Suppressor macrophage (primary cell): ENCODE measurements around the gene GAL3ST2.
A peak's percentile ranks its signal among the peaks of the same experiment; 100 is the strongest.
"Not testable (repeated sequence)": the region's sequence is repeated elsewhere in the genome, so short reads cannot be mapped to it uniquely, and the experiment has no call there.

Experiments
- DNase-seq, 4 experiments: peaks; one replicate each; pipeline ENCODE4 v3.0.0-alpha.2; 2020 to 2022
- total RNA-seq, 17 experiments: gene quantifications; one replicate each; lab custom pipeline; 2026; ENCODE audit warnings: mixed read lengths in 6 of 17, inconsistent platforms in 3 of 17; lab: John Stamatoyannopoulos, UW

The GAL3ST2 gene
- 0 to 0.33 (median 0) reads per million in 17 experiments for total RNA-seq

DNA sequence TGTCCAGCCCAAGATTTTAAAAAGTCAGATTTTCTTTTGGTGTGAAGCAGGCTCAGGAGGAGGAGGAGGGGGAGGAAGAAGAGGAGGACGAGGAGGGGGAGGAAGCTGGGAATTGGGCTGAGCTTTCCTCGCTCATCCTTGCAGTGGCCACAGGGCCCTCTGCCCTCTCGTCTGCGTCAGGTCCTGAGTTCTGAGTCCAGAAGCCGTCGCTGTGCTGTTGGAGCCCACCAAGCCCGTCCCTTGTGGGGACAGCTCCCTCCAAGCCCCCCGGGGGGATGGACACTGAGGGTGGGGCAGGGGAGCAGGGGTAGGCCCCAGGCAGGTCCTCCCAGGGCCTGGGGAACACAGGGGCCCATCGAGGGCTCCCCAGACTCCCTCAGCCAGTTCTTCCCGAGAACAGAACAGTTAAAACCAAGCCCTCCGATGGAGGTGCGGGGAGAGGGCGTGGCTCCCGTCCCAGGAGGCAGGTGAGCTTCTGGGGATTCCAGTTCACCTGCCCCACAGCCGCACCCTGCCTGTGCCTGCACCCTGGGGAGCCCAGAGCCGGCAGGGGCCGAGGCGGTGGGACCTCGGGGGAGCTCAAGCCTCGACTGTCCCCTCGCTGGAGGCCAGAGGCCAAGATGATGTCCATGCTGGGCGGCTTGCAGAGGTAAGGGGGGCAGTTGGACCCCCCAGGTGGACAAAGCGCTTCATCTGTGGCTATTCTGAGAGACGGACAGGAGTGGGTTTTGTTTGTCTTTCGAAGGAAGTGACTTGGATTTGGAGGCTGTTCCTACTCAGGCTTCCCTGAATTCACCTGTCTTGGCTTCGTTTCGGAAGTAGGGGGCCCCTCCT is at the start of gene GAL3ST2:
GAL3ST2 (plus strand) TSS at position 487 of the 834 bp plus-strand sequence; CDS start at position 621, 134 bp downstream.
- DNase-seq = no peak

DNA sequence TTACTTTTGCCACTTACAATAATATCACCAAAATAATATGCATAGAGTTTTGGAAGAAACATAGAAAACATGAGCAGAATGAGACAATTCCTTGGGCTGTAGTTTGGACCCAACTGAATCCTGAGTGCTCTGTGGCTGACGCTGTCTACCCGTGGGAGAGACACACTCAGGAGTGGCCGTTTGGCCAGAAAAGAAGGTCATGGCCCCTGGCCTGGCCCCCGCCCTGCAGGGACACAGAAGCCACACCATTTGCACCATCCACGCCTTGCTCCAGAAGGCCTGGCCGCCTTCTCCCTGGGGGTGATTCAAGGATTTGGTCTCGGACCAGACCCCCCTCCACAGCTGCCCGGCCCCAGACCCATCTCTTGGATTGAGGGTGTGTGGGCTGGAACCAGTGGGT is 48.6 kb upstream of the GAL3ST2 start:
- DNase-seq = no peak

DNA sequence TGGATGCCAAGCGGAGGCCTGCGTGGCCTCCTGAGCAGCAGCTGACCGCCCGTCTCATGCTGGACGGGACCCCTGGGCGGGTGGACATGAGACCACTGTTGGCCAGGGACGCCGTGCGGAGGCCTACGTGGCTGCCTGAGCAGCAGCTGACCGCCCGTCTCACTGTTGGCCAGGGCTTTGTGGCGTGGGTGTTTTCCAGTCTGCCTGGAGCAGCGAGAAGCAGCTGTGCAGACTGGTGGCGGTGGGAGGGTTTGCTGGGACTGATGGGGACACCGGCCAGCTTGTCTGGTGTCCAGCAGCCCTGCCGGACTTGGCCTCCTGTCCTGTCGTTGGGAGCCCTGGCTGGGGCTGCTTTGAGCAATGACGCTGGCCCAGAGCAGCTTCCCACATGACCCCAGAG is 48.0 kb upstream of the GAL3ST2 start:
- no peak for DNase-seq

DNA sequence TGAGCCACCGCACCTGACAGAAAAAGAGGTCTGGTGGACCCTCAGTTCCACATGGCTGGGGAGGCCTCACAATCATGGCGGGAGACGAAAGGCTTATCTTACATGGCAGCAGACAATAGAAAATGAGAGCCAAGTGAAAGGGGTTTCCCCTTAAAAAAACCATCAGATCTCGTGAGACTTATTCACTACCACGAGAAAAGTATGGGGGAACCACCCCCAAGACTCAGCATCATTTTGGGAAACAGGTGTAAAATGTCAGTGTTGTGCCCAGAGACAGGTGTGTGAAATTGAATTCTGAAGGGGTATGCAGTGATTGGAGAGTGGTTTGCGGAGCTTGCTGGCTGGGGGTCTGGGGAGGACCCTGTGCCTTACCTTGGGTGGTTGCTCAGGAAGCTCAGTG is 46.8 kb upstream of the GAL3ST2 start:
- no peak for DNase-seq

DNA sequence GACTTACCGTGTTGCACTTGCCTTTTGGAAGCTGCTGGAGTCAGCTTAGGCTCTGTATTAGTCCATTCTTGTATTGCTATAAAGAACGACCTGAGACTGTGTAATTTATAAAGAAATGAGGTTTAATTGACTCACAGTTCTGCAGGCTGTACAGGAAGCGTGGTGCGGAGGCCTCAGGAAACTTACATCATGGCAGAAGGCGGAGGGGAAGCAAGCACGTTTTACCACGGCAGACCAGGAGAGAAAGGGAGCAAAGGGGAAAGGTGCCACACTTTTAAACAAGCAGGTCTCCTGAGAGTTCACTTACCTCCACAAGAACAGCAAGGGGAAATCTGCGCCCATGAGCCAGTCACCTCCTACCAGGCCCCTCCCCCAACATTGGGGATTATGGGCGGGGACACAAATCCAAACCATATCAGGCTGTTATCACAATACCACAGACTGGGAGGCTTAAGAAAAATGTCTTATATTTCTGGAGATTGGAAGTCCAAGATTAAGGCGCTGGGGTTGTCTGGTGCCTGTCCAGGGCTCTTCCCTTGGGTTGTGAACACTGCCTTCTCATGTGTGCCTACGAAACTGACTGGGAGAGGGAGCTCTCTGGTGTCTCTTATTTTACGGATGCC is 45.8 kb upstream of the GAL3ST2 start:
- DNase-seq = peak; percentile 36 to 76 (median 70)

DNA sequence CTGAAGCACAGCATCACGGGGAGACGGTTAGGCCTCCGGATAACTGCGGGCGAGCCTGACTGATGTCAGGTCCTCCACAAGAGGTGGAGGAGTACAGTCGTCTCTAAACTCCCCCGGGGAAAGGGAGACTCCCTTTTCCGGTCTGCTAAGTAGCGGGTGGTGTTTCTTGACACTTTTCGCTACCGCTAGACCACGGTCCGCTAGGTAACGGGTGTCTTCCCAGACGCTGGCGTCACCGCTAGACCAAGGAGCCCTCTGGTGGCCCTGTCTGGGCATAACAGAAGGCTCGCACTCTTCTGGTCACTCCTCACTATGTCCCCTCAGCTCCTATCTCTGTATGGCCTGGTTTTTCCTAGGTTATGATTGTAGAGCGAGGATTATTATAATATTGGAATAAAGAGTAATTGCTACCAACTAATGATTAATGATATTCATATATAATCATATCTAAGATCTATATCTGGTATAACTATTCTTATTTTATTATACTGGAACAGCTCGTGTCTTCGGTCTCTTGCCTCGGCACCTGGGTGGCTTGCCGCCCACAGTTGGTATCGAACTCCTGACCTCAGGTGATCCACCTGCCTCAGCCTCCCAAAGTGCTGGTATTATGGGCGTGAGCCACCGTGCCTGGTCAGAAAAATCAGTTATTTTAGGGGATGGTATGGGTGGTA is 44.0 kb upstream of the GAL3ST2 start:
- peak; percentile 39 to 52 (median 46) for DNase-seq

DNA sequence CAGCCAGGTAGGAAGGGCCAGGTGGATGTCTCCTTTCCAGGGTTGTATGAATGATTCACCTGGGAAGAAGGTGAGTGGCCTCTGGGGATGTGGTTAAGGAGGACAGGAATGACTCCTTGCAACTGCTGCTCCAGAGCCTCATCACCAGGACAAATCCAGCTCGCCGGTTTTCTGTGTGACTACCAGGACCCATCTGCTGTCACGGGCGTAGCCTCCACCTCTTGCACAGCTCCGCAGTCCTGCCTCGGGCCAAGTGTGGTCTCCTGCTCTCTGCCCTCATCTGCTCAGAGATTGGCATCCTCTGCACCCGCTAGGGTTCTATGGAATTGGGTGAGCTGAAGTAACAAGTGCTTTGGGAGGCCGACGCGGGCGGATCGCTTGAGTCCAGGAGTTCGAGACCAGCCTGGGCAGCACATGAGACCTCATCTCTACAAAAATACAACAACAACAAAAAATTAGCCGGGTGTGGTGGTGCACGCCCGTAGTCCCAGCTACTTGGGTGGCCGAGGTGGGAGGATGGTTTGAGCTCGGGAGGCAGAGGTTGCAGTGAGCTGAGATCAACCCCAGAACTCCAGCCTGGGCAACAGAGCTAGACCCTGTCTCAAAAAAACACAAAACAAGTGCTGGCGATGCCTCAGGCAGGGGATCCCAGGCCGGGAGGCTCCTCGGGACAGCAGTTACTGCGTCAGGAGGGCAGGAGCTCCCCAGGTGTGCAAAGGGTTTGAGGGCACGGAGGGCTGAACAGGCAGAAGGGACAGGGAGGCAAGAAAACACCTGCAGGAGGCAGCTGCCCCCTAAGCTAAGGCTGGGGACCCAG is 43.0 kb upstream of the GAL3ST2 start:
- no peak for DNase-seq

DNA sequence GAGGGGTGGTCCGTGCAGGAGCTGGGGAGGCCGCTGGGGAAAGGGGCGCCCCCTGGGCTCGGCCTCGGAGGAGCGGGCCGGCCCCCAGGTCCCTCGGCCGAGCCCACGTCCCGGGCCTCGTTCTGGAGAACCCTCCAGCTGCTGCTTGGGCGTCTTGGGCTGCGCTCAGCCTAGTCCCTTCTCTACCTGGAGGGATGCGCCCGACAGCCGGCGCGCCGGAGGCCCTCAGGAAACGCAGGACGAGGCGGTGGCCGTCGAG is 42.5 kb upstream of the GAL3ST2 start:
- no peak for DNase-seq

DNA sequence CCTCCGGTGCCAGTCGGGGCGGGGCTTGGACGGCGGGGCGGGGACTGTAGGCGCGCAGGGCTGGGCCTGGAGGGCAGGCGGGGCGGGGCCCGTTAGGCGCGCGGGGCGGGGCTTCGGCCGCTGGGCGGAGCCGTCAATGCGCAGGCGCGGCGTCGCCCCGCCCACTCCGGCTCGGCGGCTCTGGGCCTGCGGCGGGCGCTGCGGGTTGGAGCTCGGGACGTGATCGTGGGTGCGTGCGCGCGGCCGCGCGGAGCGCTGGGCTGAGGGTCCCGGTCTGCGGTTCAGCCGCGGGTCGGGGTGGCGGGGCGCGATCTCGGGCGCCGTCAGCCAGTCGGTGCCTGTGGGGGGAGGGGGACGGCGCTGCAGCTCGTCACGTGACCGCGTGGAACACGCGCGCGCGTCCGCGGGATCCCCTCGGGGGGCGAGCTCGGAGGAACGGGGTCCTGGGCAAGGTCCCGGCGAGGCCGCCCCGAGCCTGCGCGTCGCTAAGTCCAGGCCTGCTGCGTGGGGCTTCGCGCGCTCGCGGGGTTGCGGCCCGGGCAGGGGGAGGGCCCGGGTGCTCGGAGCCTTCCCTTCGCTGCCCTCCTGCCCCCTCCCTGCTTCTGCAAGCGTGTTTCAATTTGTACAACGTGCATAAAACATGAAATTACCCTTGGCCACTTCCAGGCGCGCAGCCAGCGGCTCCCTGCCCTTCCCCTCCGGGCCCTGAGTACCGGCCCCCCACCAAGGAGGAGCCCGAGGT is 42.0 kb upstream of the GAL3ST2 start, which contains the start of gene D2HGDH:
D2HGDH (plus strand) TSS at position 164 of the 742 bp plus-strand sequence. CDS start 595 bp downstream, outside the sequence.
- peak; percentile 95 to 98 (median 97) for DNase-seq

DNA sequence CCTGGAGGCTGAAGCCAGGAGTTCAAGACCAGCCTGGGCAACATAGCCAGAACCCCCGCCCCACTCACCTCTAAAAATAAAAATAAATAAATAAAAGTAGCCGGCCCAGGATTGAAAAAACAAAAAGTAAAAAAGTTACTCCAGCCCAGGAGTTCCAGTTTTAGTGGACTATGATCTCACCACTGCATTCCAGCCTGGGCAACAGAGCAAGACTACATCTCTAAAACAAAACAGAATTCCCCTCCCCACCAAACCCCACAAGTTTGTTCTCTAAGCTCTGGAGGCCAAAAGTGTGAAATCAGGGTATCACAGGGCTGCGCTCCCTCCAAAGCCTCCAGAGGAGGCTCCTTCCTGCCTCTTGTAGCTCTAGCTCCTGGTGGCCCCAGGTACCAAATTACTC is 40.5 kb upstream of the GAL3ST2 start:
- no peak for DNase-seq

DNA sequence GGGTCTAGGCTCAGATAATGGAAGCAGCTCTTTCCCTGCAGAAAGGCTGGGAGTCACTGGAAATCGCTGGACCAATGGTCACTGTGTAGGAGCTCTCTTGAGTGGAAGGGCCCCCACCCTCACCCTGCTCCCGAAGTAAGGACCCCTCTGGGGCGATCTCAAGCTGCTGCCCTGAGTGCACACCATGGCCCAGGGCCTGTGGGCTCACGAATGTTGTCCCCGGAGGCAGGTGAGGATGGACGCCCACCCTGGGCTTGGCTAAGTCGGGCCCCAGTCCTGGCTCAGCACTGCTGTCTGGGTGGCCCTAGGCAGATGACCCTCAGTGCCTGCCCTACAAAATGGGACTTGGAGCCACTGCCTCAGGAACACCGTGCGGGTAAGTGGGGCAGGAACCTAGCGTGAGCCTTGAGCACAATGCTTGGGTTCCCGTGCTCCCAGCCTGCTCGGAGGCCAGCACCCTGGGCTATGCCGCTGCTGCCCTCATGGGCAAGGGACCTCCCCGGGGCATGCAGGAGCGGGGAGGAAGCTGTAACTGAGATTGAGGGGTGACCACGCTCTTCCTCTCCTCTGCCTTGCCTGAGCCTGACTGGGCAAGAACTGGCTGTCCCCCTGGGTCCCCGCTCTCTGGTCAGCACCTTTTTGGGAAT is 38.5 kb upstream of the GAL3ST2 start:
- no peak for DNase-seq

DNA sequence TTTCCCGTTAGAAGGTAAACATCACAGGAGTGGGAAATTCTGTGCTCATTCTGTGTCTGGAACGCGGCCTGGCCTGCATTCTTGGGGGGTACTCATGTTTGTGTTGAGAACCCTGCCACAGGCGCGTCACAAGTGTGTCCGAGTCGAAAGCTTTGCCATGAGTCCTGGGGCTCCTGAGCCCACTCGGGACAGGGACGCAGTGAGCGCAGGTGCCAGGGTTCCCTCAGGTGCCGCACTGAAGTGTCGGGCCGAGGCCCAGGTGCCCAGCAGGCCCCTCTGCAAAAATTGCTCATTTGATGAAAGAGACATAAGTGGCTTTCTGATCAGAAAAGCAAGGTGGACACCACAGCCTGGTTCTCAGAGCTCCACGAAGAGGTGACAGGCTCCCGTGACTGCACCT is 37.4 kb upstream of the GAL3ST2 start:
- no peak for DNase-seq

DNA sequence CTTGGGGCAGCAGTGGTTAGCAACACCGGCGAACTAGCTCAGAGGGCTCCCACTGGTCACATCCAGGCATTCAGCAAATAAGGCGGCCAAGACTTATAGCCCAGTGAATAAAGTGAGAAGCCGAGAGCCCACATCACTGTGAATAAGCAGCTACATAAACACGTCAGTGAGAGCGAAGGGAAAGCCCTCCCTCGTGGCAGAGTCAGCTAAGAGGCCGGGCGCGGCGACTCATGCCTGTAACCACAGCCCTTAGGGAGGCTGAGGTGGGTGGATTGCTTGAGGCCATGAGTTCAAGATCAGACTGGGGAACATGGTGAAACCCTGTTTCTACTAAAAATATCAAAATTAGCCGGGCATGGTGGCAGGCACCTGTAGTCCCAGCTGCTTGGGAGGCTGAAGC is 37.0 kb upstream of the GAL3ST2 start:
- peak; percentile 32 to 74 (median 56) for DNase-seq

DNA sequence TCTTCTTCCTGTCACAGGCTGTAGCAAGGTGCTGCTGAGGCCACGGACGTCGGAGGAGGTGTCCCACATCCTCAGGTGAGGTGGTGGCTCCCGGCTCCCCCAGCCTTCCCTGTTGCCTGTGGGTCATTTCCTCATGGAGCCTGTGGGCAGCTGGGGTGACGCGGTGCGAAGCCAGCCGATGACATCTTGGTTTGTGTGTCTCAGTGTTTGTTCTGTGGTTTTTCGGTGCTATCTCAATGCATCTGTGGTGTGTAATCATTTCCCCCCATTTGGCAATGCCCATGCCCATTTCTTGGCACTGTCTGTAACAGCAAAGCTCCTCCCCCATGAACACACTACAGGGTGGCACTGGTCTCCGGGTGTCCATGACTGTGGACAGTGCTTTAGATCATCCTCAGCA is 35.6 kb upstream of the GAL3ST2 start:
- peak; percentile 53 to 87 (median 72) for DNase-seq

DNA sequence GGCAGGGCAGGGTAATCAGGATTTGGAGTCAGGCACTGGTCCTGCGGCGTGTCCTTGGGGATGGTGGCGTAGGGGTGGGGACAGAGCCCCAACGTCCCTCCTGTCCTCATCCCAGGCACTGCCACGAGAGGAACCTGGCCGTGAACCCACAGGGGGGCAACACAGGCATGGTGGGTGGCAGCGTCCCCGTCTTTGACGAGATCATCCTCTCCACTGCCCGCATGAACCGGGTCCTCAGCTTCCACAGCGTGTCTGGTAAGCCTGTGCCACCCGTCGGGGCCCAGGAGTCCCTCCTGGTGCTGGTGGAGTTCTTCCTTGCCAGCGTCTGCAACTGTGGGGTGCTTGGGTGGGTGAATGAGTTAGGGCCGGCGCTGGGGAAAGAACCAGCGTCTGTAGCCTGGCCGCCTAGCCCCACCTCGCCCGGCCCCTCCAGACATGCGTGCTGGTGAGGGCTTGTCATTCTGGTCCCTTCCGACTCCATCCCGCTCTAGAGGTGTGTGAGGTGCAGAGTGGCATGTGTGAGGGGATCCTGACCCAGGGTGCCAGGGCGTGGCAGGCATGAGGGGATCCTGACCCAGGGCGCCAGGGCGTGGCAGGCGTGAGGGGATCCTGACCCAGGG is 34.2 kb upstream of the GAL3ST2 start:
- DNase-seq = no peak

DNA sequence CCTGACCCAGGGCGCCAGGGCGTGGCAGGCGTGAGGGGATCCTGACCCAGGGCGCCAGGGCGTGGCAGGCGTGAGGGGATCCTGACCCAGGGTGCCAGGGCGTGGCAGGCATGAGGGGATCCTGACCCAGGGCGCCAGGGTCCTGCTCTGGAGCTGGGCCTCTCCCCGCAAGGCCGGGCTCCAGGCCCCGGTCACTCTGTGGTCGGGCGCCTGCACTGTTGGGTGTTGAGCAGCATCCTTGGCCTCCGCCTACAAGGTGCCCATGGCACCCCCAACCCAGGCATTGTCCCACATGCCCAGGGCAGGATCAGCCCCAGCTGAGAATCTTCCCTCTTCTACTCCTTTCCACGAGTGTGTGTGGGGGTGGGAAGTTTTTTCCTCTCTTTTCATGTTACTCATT is 33.6 kb upstream of the GAL3ST2 start:
- DNase-seq = not testable (repeated sequence)

DNA sequence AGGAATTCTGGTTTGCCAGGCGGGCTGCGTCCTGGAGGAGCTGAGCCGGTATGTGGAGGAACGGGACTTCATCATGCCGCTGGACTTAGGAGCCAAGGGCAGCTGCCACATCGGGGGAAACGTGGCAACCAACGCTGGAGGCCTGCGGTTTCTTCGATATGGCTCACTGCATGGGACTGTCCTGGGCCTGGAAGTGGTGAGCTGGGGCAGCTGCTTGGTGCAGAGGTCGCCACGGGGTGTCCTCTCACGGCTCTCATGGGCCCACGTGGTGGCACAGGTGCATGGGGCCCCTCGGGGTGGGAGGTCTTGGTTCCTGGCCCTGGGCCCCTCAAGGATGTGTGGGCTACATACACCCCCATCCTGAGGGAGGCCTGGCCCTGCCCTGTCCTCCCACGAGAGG is 33.0 kb upstream of the GAL3ST2 start:
- DNase-seq = no peak

DNA sequence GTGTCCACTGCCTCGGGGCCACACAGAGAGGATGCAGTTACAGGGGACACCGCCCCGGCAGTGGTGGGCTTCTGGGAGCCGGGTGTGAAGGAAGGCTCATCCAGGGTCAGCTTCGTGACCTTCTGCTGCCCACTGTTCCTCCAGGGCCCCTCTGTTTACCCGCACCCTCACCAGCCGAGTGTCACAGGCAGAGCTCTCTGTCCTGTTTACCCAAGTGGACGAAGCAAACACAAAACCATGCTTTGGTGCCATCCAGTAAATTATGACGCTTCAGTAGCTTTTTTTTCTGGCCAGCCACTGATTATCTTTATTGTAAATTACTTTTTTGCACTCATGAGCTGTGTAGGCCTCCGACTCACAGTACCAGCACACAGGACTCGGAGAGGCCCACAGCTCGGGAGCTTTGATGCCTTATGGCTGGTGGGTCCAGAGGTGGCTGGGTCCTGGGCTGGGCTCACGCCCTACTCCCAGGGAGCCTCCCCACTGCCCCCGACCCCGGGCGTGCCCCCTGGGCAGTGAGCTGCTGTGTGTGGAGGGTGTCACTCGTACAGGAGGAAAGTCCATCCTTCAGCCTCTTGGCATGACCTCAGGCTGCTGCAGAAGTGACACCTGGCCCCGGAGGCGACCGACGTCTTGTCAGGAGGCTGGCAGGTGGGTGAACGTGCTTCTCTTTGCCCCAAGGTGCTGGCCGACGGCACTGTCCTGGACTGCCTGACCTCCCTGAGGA is 32.4 kb upstream of the GAL3ST2 start:
- no peak for DNase-seq

DNA sequence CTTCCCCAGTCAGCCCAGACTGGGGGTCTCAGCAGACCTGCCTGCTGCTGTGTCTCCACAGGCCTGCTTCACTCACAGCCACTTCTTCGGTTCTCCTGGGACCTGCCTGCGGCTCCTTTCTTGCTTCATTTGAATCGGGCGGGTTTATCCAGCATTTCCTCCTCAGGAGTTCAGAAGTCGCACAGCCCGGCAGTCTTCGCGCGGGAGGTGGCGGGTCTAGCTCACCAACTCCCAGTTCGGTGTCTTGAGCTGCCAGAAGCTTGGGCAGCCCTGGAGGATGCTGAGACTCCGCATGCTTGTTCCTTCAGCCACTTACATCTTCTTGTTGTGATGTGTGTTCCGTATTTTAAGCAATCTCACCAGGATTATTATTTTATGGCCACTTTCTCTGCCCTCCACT is 31.3 kb upstream of the GAL3ST2 start:
- no peak for DNase-seq

DNA sequence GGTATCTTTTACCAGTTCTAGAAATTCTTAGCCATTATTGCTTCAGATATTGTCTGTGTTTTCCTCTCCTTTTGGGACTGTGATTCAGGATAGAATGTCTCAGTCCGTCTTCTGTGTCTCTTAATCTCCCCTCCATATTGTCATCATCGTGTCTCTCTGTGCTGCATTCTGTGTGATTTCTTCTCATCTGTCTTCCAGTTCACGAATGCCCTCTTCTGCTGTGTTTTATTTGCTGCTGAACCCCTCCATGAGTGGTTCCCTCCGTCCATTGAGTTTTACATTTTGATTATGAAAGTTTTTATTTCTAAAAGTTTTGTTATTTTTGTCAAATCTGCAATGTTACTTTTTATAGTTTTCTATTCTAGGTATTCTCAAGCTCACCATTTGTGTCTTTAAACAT is 30.5 kb upstream of the GAL3ST2 start:
- no peak for DNase-seq
